Psoas muscle (tissue), 8 donors: ENCODE results near the gene ARMS2. TPM values are rescaled to one million over a fixed set of nuclear protein-coding genes. Genes with fewer than 3 reads are reported as not detected.

ENCODE experiments used
- ATAC-seq, 4 donors: fragments of 200-7000 bp; cut with Tn5 transposase; one replicate each; pipeline ENCODE4 v1.9.1; 2020; ENCODE audit warnings: moderate library complexity in 3 of 4, mild to moderate bottlenecking in 2 of 4
- DNase-seq, 2 donors: peaks; one replicate each; pipeline ENCODE4 v3.0.0-alpha.2; 2020
- H3K27ac ChIP-seq: fragments of 200-600 bp; one replicate; pipeline ENCODE4 v1.8.0; 2022
- H3K27me3 ChIP-seq, 3 donors: fragments of 200-600 bp in 1 of 3; one replicate each; pipeline versions ENCODE4 v1.6.1 to v1.8.0; 2013 to 2022; ENCODE audit warnings: low read length in 2 of 3, mild to moderate bottlenecking in 2 of 3, moderate library complexity in 1 of 3; ENCODE audit not compliant: insufficient read depth in 3 of 3
- H3K36me3 ChIP-seq, 2 donors: fragments of 200-600 bp in 1 of 2; one replicate each; pipeline versions ENCODE4 v1.6.1 to v1.8.0; 2013 to 2022; ENCODE audit warnings: low read depth in 1 of 2, mild to moderate bottlenecking in 1 of 2, moderate library complexity in 1 of 2; ENCODE audit not compliant: insufficient read depth in 1 of 2
- H3K4me1 ChIP-seq: fragments of 200-600 bp; one replicate; pipeline ENCODE4 v1.8.0; 2022
- H3K4me3 ChIP-seq: fragments of 200-600 bp; one replicate; pipeline ENCODE4 v1.8.0; 2022; ENCODE audit warnings: mild to moderate bottlenecking
- H3K9me3 ChIP-seq: fragments of 200-600 bp; one replicate; pipeline ENCODE4 v1.8.0; 2022
- CTCF ChIP-seq: fragments of 200-600 bp; IDR thresholded peaks from one replicate; pipeline ENCODE4 v1.8.0; 2022; ENCODE audit warnings: antibody characterized with exemption
- WGBS, 3 donors: extraction: QIAGEN DNeasy Blood & Tissue Kit; methylation state at CpG; one replicate each; pipeline versions ENCODE4 v1.1.6 to v1.1.7; 2013; 5-methylcytosine and 5-hydroxymethylcytosine counted together
- intact Hi-C, 2 donors: fragments of 100-400 bp; cut with DNase I; formaldehyde crosslinking; loops; one replicate each; pipeline versions ENCODE4 v1.11.0 to v1.14.2; 2022
- polyA plus RNA-seq, 3 donors: library from polyadenylated mRNA; stranded (reverse); fragments of 200-250 nt; gene quantifications; one replicate each; pipeline ENCODE4 v1.2.3, GENCODE V29; 2013
- total RNA-seq, 4 donors: library from RNA; stranded (reverse); fragmentation: NEBNext Ultra II Directional in 2 of 4; extraction: Animal tissue kit (Norgen Biotek cat#: 25700) in 2 of 4; gene quantifications; one replicate each; pipeline versions ENCODE4 v1.2.1 to v1.2.4, GENCODE V29; 2021 to 2023
- donor health status: healthy with polysubstance abuse.
- donor health status: DM: no; HTN: no; CAD: no; lungs with moderate emphysema.
- donor health status: Bipolar disorder and iron deficiency.
- donor health status: healthy.
- donor health status: DM: yes; HTN: yes; CAD: no.
- donor health status: DM: no; HTN: no; CAD: no.
- donor health status: DM: no; HTN: no; CAD: no.
- donor health status: DM: yes; HTN: yes; CAD: no.

The ARMS2 gene
- total and polyA plus RNA-seq, 7 donors, result 0.47 TPM; not detected in 6

GRCh38 chr10:122505885-122506645 lies 51.6 kb downstream of the ARMS2 start:
- intact Hi-C loops, result no loop called here
- no peak for DNase-seq
- TF ChIP-seq CTCF, result no peak
- Histone ChIP-seq H3K4me1 (no peaks in the 10 kb centered on the region), H3K27ac (no peak overlapping the region), H3K4me3 (no peak overlapping the region), H3K36me3 (peaks cover 0 to 12% of the 10 kb centered on the region in 2 donors), H3K27me3 (no peaks in the 10 kb centered on the region), H3K9me3 (no peaks in the 10 kb centered on the region)
- ATAC-seq, result no peak
- 87 to 92% (median 88%) methylated on average over 15 of the region's 15 CpGs for WGBS, 3 donors

Other genes with a start within 250 kb of the ARMS2 start
- gene BTBD16, start 183.4 kb upstream of the ARMS2 start, total RNA-seq, result under 1 TPM in 2 of 4 donors, not detected in 2; 0.32 to 0.58 TPM
- under 1 TPM in 1 of 3 donors, not detected in 2; 0.14 TPM for gene BTBD16, start 183.4 kb upstream of the ARMS2 start, polyA plus RNA-seq
- 10 to 100 TPM; 41.2 to 64.9 (median 57.4) TPM for gene PLEKHA1, start 79.9 kb upstream of the ARMS2 start, total RNA-seq
- 10 to 100 TPM; 29.5 to 75.3 (median 36.2) TPM for gene PLEKHA1, start 79.9 kb upstream of the ARMS2 start, polyA plus RNA-seq
- gene HTRA1, start 6.9 kb downstream of the ARMS2 start, total RNA-seq, result 10 to 100 TPM; 11.6 to 30.8 (median 13.2) TPM
- 10 to 100 TPM; 11.4 to 18.7 (median 11.5) TPM for gene HTRA1, start 6.9 kb downstream of the ARMS2 start, polyA plus RNA-seq
- gene DMBT1, start 106.1 kb downstream of the ARMS2 start, total RNA-seq, result under 1 TPM; 0.07 to 0.43 (median 0.28) TPM
- gene DMBT1, start 106.1 kb downstream of the ARMS2 start, polyA plus RNA-seq, result under 1 TPM; 0.03 to 0.25 (median 0.04) TPM
- gene C10orf120, start 245.2 kb downstream of the ARMS2 start, total RNA-seq, result not detected
- gene C10orf120, start 245.2 kb downstream of the ARMS2 start, polyA plus RNA-seq, result not detected